SK-N-MC (cell line): ENCODE results near the gene PGA4.

ENCODE experiments used
- EZH2 ChIP-seq: fragments of 200-600 bp; sonication (generic); IDR thresholded peaks from one replicate; pipeline ENCODE4 v1.6.1; 2017; ENCODE audit warnings: antibody characterized with exemption
- FOXP2 ChIP-seq: optimal IDR thresholded peaks from 2 replicates; pipeline ENCODE3; 2011; ENCODE audit warnings: mild to moderate bottlenecking, moderate library complexity; ENCODE audit not compliant: insufficient read depth; ENCODE audit errors: extremely low read length, control extremely low read depth
- POLR2AphosphoS5 ChIP-seq: IDR thresholded peaks from 2 replicates; pipeline ENCODE4 v1.6.1; 2012; ENCODE audit warnings: mild to moderate bottlenecking, low read depth, low read length, borderline replicate concordance

DNA sequence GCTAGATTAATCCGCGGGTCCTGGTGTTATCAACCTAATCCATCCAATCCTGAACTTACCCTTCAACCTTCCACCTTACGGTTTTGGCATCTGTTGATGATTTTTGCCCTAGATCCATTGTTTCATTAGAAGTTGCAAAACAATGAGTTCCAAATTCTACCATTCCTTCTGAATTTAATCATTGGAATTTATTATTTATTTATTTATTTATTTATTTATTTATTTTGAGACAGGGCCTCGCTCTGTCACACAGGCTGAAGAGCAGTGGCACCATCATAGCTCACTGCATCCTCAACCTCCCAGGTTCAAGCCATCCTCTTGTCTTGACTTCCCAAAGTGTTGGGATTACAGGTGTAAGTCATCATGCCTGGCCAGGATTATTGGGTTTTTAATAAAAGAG lies 40.7 kb upstream of the PGA4 start:
- TF ChIP-seq POLR2AphosphoS5 (no peak), EZH2 (no peak), FOXP2 (no peak)
